ENCODE data around the gene RAB29.
"Not testable (repeated sequence)": the region's sequence is repeated elsewhere in the genome, so short reads cannot be mapped to it uniquely, and the experiment has no call there.

RAB29 gene

GRCh38 chr1:205760606-205761005, 14.7 kb downstream of the RAB29 start:
- DNase-seq, result no peak

GRCh38 chr1:205756552-205756951, 18.7 kb downstream of the RAB29 start:
- DNase-seq, result no peak

DNA sequence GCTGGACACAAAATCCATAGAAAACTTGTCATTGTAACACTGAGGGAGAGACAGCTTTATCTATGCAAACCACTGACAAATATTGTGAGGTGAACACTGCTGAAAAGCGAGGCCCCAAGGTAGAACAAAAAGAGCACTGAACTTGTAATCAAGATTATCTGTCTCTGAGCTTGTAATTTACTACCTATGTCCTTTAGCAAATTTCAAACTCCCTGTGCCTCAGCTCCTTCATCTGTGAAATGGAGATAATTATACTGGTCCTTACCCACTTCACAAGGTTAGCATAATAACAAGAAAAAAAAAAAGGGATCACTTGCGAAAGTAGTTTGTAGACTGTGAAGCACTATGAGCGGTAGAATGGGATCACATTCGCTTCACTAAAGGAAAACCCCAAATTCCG, 20.4 kb downstream of the RAB29 start:
- DNase-seq, result no peak

- DNase-seq, result no peak
Observed at GRCh38 chr1:205751036-205751651, 24.1 kb downstream of the RAB29 start.

GRCh38 chr1:205750138-205751035, 24.9 kb downstream of the RAB29 start, which contains the start of gene NUCKS1:
TSS of gene NUCKS1 (minus strand) at chr1:205750182. CDS start at chr1:205749973, 209 bp downstream.
- peak; percentile 100 for DNase-seq

DNA sequence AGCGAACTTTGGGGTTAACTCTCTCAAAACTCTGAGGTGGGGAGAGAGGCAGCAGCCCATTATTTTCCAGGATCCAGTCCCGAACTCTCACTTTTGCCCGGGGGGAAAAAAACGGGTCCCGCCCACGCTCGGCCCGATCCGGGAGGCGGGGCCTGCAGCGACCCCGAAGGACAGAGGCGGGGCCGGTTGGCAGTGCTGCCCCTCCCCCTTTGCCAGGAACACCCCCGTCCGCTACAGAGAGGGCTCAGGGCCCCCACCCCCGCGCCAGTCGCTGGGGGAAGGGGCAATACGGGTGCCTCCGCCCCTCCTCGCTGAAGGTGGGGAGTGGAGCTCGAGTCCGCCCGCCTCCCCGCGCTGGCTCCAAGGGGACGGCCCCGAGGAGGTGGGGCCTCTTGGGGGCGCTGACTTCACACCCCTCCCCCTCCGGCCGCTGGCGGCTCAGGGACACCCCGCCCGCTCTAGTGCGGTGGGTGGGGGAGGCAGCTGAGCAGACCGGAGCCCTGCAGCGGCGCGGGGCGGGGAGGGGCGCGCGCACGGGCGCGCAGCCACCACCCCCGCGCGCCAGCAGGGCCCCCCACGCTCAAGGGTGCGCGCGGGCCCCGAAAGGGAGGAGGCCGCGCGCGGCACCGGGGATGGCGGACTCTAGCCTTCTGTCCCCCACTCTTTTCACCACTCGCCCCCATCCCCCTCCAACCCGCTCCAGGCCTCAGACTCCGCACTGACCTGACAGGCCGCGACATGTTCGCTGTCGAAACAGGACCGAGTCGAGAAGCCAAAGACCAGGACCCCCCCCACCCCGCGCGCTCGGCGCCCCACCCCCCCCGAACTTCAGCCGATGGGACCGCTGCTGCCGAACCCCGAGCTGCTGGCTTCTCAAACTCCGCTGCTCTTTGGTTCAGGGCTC, 25.8 kb downstream of the RAB29 start:
- peak; percentile 98 for DNase-seq

- no peak for DNase-seq
Observed at GRCh38 chr1:205748403-205749233, 26.7 kb downstream of the RAB29 start.

DNA sequence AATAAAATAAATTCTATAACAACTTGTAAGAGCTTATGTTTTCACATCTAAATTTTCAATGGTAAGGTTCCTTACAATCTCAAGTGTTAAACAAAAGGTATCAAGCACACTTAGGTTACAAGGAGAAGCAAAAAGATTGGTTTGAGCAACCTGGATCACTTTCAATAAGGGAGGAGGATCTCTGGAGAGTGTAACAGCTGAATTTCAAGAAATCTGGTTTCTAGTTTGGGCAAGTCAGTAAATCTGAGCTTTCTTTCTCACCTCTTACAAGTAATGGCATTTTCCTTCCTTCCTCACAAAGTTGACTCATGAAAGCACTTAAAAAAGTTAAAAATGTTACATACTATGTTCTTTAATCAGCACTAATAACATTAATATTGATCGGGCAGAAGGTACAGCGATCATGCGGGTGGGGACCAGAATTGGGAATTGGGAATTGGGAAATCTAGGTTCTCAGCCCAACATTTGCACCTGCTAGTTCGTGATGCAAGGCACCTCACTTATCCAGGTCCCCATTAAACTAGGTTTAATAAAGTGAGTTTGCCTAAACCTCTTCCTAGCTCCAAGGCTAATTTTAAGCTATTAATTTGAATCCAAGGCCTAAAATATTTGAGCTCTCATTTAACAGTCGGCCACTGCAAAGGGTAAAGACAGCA, 28.4 kb downstream of the RAB29 start:
- no peak for DNase-seq

DNA sequence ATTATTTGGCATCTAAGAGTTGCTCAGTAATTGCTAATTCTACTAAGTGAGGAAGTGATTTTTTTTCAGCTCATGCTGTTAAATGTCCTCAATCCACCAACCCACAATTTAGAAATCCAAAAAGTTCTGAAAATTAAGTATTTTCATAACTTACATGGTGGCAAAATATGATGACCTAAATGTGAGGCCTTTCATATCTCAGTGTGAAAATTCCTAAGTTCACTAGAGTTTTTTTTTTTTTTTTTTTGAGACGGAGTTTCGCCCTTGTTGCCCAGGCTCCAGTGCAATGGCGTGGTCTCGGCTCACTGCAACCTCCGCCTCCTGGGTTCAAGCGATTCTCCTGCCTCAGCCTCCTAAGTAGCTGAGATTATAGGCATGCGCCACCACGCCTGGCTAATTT, 30.9 kb downstream of the RAB29 start:
- DNase-seq, result no peak

DNA sequence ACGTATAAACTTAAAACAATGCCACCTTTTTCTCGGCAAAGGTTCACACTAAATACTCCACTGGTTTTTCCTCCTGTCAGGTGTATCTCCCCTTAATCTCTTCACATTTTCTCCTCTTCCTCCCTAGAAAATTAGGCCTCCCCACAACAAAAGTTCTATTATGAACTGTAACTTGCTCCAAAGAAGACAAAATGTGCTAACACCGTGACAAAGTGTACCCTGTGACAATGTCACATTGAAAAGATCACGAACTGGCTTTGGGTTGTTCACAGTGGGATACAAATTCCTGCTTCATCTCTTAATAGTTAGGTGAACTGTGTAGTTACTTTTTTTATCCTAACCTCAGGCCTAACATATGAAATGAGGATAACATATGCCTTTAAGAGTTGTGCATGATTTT, 31.3 kb downstream of the RAB29 start:
- no peak for DNase-seq

- no peak for DNase-seq
Observed at GRCh38 chr1:205741681-205742080, 33.6 kb downstream of the RAB29 start.

- no peak for DNase-seq
Observed at GRCh38 chr1:205739348-205740160, 35.7 kb downstream of the RAB29 start.

DNA sequence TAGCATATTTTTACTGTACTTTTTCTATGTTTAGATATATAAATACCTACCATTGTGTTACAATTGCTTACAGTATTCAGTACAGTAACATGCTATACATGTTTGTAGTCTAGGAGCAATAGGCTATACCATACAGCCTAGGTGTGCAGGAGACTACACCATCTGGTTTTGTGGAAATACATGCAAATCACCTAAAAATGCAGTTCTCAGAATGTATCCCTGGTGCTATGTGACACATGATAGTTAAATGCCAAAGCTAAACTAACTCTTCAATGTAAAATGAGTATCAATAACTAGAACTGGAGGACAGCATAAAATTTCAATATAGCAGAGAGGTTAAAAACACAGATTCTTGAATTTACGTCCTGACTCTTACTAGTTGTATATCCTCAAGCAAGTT, 40.1 kb downstream of the RAB29 start:
- DNase-seq, result no peak

- no peak for DNase-seq
Observed at GRCh38 chr1:205733438-205734175, 41.7 kb downstream of the RAB29 start.

GRCh38 chr1:205729945-205730610, 45.2 kb downstream of the RAB29 start:
- no peak for DNase-seq

- DNase-seq, result no peak
Observed at GRCh38 chr1:205726619-205727125, 48.6 kb downstream of the RAB29 start.

- DNase-seq, result no peak
Observed at GRCh38 chr1:205725514-205725913, 49.8 kb downstream of the RAB29 start.

GRCh38 chr1:205720740-205721139, 54.5 kb downstream of the RAB29 start:
- not testable (repeated sequence) for DNase-seq

DNA sequence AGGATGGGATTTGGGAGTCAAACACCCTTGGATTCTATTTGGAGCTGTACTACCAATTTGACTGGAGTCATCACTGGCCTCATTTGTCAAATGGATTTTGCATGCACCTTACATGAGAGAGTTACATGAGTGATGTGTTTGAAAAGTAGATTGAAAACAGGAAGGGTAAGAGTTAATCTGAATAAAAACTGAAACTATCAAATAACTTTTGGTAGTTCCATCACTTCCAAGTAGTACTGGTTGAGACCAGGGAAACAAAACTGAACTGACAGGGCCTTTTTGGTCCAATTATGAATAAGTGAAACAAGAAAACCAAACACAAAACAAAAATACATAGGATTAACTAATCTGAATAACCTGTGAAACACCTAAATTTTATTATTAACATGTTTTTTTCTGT, 55.5 kb downstream of the RAB29 start:
- no peak for DNase-seq
